Hindlimb muscle (tissue), 1 donor: Measurements from ENCODE around the gene ZDHHC4. TPM values are rescaled to one million over a fixed set of nuclear protein-coding genes. Genes with fewer than 3 reads are reported as not detected.
"Not testable (repeated sequence)": the region's sequence is repeated elsewhere in the genome, so short reads cannot be mapped to it uniquely, and the experiment has no call there.

Source experiments
- DNase-seq: peaks from one replicate; pipeline ENCODE4 v3.0.0-alpha.2; 2013
- polyA plus RNA-seq: library from polyadenylated mRNA; unstranded; fragments of 120-200 nt; gene quantifications from one replicate; pipeline ENCODE4 v1.2.1, GENCODE V29; 2013; ENCODE audit not compliant: insufficient read length

ZDHHC4 gene
- polyA plus RNA-seq, 1 donor: 48.4 TPM

- DNase-seq: no peak
Observed at GRCh38 chr7:6607651-6608051, 30.4 kb downstream of the ZDHHC4 start.

- no peak for DNase-seq
Observed at GRCh38 chr7:6608081-6608480, 30.8 kb downstream of the ZDHHC4 start.

- DNase-seq: no peak
Observed at GRCh38 chr7:6608794-6609193, 31.5 kb downstream of the ZDHHC4 start.

GRCh38 chr7:6612819-6613218 is 35.6 kb downstream of the ZDHHC4 start:
- no peak for DNase-seq

- no peak for DNase-seq
Observed at GRCh38 chr7:6613706-6614105, 36.5 kb downstream of the ZDHHC4 start.

- no peak for DNase-seq
Observed at GRCh38 chr7:6614953-6615722, 37.9 kb downstream of the ZDHHC4 start, which contains the start of gene ZNF853. Gene ZNF853, plus strand, starts transcription at chr7:6615610. Its CDS starts 565 bp downstream, at chr7:6616175.

- DNase-seq: no peak
Observed at GRCh38 chr7:6615723-6616555, 38.7 kb downstream of the ZDHHC4 start.

GRCh38 chr7:6616854-6617643 is 39.8 kb downstream of the ZDHHC4 start:
- DNase-seq: no peak

GRCh38 chr7:6618621-6619020 is 41.4 kb downstream of the ZDHHC4 start:
- DNase-seq: no peak

- no peak for DNase-seq
Observed at GRCh38 chr7:6619961-6620360, 42.7 kb downstream of the ZDHHC4 start.

GRCh38 chr7:6621195-6622133 is 44.2 kb downstream of the ZDHHC4 start:
- no peak for DNase-seq

- no peak for DNase-seq
Observed at GRCh38 chr7:6622134-6622710, 45.0 kb downstream of the ZDHHC4 start.

GRCh38 chr7:6623589-6624245 is 46.5 kb downstream of the ZDHHC4 start:
- no peak for DNase-seq

- DNase-seq: no peak
Observed at GRCh38 chr7:6624246-6624611, 47.0 kb downstream of the ZDHHC4 start.

GRCh38 chr7:6628045-6628444 is 50.8 kb downstream of the ZDHHC4 start:
- DNase-seq: no peak

GRCh38 chr7:6630007-6630849 is 53.0 kb downstream of the ZDHHC4 start:
- DNase-seq: no peak

- DNase-seq: no peak
Observed at GRCh38 chr7:6631605-6632004, 54.4 kb downstream of the ZDHHC4 start.

GRCh38 chr7:6634021-6634420 is 56.8 kb downstream of the ZDHHC4 start:
- DNase-seq: no peak

- not testable (repeated sequence) for DNase-seq
Observed at GRCh38 chr7:6634971-6635370, 57.7 kb downstream of the ZDHHC4 start.
